Gastroesophageal sphincter (tissue), 3 donors: ENCODE data around the gene IRF2.

Experiments
- POLR2A ChIP-seq, 2 donors: fragments of 450-650 bp; IDR thresholded peaks; one replicate each; pipeline ENCODE4 v1.6.1; 2017; ENCODE audit warnings: antibody characterized with exemption in 2 of 2, mild to moderate bottlenecking in 2 of 2, moderate library complexity in 1 of 2
- TF ChIP-seq, protein P1 (sequence below), 4 experiments: fragments of 200-600 bp in 2 of 4; fragments of 450-650 bp in 2 of 4; sonication (generic) in 1 of 4; IDR thresholded peaks; one replicate each; pipeline ENCODE4 v1.5.1; 2017 to 2019; ENCODE audit warnings: antibody characterized with exemption in 4 of 4, mild to moderate bottlenecking in 2 of 4, moderate library complexity in 2 of 4

DNA sequence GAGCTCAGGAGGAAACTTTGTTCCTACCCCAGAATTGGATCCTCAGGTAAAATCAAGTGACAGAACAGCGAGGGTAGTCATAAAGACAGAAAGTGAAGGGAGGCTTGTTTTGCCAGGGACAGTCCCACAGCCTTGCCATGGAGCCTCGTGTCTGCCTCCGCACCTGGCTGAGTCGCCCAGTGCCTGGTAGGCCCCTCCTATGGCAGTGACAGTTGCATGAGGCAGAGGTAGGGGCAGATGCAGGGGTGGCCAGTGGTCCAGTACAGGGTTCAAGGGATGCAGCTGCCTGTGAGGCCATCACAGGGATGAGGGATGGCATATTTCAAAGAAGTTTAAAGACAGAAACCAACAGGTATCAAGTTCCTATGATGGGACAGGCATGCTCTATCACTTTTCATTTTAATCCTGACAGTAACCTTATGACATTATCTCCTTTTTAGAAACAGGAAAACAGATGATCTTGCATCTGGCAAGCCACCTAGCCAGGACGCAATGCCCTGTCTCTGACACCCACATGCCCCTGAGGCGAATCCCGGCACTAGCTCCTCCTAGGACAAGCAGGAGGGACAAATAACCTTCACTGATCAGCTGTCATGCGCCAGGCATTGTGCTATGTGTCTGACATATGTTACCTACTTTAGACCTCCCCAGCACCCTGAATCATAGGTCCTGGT, 129.3 kb downstream of the IRF2 start:
- no peak for TF ChIP-seq POLR2A (IDR thresholded peaks at IDR 0.05)
- TF ChIP-seq, protein P1, sequence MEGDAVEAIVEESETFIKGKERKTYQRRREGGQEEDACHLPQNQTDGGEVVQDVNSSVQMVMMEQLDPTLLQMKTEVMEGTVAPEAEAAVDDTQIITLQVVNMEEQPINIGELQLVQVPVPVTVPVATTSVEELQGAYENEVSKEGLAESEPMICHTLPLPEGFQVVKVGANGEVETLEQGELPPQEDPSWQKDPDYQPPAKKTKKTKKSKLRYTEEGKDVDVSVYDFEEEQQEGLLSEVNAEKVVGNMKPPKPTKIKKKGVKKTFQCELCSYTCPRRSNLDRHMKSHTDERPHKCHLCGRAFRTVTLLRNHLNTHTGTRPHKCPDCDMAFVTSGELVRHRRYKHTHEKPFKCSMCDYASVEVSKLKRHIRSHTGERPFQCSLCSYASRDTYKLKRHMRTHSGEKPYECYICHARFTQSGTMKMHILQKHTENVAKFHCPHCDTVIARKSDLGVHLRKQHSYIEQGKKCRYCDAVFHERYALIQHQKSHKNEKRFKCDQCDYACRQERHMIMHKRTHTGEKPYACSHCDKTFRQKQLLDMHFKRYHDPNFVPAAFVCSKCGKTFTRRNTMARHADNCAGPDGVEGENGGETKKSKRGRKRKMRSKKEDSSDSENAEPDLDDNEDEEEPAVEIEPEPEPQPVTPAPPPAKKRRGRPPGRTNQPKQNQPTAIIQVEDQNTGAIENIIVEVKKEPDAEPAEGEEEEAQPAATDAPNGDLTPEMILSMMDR (IDR thresholded peaks at IDR 0.05): no peak
